GM19467 (cell line): ENCODE data around the gene UGT2B11.
"Not testable (repeated sequence)": the region's sequence is repeated elsewhere in the genome, so short reads cannot be mapped to it uniquely, and the experiment has no call there.

ENCODE experiments used
- ATAC-seq: cut with Tn5 transposase; IDR thresholded peaks from one replicate; pipeline ENCODE4 v1.9.1; 2021; ENCODE audit warnings: mild to moderate bottlenecking, moderate library complexity; ENCODE audit not compliant: unreplicated experiment

The UGT2B11 gene

GRCh38 chr4:69214716-69215115 lies at the start of gene UGT2B11:
Gene UGT2B11, minus strand, starts transcription at chr4:69214748. Its CDS starts 26 bp downstream, at chr4:69214722.
- ATAC-seq: no peak

DNA sequence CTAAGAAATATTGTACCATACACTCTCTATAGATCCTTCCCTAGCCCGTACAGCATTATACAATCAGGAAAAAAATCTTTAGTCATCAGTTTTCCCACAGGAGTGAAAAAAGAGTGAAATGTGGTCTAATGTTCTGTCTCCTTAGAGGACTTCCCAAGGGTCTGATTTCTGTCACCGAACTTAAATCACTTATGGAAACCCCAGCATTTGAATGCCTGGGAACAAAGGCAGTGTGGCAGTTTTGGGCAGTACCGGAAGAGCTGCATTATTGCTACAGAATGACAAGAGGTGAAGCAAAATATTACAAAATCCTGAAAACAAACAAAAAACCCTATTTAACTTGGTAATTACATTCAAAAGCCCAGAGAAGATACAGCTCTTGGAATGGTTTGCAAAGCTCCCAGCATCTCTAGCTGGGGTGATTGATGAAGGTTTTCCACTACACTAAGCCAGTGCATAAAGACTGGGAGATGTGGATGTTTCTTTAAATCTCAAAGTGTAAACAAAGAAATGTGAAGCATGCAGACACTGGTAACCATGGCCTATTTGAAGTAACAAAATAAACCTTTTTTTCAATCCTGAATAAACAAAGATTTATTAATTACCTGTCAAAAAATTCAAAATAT lies 38.7 kb upstream of the UGT2B11 start:
- not testable (repeated sequence) for ATAC-seq

- ATAC-seq: not testable (repeated sequence)
Measured at GRCh38 chr4:69250884-69251283, 36.3 kb upstream of the UGT2B11 start.

DNA sequence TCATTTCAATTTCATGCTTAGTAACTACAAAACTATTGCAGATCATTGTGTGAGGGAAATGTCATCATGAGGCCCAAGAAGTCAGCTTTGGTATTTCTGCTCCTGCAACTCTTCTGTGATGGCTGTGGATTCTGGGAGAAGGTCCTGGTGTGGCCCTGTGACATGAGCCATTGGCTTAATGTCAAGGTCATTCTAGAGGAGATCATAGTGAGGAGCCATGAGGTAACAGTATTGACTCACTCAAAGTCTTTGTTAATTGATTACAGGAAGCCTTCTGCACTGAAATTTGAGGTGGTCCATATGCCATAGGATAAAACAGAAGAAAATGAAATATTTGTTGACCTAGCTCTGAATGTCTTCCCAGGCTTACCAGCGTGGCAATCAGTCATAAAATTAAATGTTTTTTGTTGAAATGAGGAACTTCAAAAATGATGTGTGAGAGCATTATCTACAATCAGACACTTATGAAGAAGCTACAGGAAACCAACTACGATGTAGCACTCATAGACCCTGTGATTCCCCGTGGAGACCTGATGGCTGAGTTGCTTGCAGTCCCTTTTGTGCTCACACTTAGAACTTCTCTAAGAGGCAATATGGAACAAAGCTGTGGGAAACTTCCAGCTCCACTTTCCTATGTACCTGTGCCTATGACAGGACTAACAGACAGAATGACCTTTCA lies 28.2 kb upstream of the UGT2B11 start:
- not testable (repeated sequence) for ATAC-seq

DNA sequence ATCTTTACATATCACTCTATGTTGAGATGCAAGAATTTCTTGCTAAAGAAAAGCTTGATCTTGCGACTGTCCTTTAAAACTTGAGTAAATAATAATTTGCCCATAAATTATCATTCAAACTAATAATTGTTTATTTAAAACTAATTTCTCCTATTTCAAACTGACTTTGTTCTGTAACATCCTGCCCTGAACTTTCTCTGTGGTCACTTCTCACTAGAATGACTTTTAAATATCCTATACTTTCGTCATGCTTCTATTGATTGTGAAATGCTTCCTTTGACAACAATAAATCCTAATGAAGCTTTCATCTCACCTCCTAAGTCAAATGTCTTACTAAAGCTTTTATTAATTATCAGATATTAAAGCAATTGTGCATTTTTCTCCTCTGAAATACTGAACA lies 27.2 kb upstream of the UGT2B11 start:
- not testable (repeated sequence) for ATAC-seq

DNA sequence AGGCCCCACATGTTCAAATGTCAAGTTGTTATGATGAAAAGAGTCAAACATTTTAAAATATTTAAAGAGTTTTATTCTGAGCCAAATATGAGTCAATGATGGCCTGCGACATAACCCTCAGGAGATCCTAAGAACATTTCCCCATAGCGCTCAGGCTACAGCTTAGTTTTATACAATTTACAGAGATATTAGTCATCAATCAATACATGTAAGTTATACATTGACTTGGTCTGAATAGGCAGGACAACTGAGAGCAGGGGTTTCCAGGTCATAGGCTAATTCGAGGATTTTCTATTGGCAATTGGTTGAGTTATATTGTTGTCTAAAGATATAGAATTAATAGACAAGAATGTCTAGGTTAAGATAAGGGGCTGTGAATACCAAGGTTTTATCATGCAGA lies 26.2 kb upstream of the UGT2B11 start:
- ATAC-seq: not testable (repeated sequence)

GRCh38 chr4:69239557-69240168 lies 25.1 kb upstream of the UGT2B11 start:
- no peak for ATAC-seq

GRCh38 chr4:69239092-69239491 lies 24.5 kb upstream of the UGT2B11 start:
- ATAC-seq: no peak

DNA sequence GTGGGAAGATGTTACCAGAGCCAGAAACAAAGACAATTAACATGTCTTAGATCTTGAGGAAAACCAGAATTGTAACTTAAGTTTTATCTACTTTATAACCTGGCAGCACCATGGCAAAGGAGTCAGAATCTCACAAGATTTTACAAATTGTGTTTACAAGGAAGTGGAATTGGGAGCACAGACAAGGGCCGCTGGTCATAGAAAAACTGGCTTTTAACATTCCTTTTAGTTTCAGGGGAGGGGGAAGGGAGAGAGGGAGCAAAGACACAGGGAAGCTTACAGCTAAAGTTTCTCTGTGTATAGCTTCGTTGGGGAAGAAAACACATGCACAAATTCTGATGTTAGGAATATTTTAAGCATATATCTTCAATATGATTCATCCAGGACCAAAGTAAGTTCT lies 10.3 kb upstream of the UGT2B11 start:
- ATAC-seq: no peak

DNA sequence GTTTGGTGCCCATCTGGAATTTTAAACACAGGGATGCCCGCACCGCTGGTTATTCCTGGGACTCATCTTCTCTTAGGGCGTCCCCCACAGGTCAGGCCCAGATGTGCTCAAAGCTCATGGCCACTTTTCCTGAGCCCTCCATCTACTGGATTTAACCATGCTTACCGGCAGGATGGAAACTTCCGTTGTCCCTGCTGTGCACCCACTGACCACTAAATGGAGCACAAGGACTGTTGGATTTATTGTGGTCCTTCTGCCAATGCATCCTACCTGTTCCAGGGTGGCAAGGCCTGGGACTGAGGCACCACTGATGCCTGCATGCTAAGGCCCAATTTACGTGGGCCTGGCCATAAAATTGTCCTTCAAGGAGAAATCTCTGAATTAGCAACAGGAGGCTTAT lies 8.7 kb upstream of the UGT2B11 start:
- not testable (repeated sequence) for ATAC-seq

- ATAC-seq: not testable (repeated sequence)
Measured at GRCh38 chr4:69218491-69218890, 3.9 kb upstream of the UGT2B11 start.

DNA sequence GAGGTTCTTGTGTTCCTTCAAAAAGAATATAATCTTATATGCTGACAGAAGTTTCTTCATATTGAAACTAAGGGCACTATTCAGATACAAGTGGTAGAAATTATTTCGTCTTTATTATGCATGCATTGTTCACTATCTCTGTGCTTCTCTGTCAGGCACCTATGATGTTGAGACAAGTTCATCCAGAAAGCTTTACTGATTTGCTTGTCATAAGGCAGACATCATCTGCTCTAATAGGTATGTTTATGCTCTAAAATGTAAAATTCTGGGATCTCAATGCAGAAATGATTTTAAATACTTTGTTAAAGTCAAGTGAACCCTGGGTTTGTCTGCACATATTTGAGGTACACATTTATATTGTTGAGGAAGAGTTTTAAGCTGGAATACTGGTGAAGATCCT lies 3.6 kb downstream of the UGT2B11 start:
- no peak for ATAC-seq

DNA sequence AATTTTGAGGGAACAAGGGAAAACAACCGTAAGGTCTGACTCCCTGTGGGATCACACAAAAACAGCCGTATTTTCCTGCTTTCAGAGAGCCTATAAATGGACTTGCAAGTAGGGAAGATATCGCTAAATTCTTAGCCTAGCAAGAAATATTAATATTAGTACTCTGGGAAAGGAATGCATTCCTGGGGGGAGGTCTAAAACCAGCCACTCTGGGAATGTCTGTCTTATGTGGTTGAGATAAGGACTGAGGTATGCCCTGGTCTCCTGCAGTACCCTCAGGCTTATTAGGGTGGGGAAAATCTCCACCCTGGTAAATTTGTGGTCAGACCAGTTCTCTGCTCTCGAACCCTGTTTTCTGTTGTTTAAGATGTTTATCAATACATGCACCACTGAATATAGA lies 16.0 kb downstream of the UGT2B11 start:
- not testable (repeated sequence) for ATAC-seq

DNA sequence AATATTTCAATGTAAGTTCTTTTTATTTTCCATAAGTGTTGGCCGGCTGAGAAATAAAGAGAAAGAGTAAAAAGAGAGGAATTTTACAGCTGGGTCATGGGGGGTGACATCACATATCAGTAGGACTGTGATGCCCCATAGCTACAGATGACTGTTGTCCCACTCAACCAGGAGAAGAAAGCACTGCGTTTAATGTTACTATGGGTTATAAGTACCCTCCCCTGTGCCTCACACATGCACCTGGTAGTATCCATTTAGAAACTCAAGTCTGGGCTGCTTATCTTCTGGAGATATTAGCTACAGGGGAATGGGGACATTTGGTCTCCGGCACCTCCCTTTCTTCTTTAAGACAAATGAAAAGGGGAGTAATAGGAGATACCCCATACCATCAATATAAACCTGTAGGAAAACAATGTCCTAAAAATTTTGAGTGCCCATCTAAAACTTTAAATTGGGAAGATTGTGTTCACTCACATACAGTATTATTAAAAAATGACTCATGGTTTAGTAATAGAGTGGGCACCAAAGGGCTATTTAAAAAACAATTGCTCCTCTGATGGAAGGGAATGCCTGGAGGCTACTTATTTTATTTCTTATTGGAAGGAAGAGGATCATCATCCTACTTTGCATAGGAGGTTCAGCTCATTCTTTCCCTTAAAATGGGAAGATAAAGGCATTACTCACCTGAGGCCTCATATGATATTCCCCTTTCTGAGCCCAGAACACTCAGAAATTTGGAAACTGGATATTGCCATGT lies 18.2 kb downstream of the UGT2B11 start:
- ATAC-seq: no peak

- ATAC-seq: no peak
Measured at GRCh38 chr4:69194166-69194565, 20.4 kb downstream of the UGT2B11 start.

GRCh38 chr4:69191905-69192304 lies 22.6 kb downstream of the UGT2B11 start:
- not testable (repeated sequence) for ATAC-seq

DNA sequence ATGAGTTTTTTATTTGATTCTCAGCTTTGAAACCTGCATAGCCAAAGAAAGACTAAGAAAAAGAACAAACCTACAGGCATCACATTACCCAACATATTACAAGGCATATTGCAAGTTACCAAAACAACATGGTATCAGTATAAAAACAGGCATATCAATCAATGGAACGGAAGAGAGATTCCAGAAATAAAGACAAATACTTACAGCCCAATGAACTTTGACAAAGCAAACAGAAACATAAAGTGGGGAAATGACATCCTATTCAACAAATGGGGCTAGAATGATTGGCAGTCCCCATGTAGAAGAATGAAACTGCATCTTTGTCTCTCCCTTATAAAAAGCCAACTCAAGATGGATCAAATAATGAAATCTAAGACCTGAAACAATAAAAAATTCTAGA lies 23.9 kb downstream of the UGT2B11 start:
- ATAC-seq: not testable (repeated sequence)

DNA sequence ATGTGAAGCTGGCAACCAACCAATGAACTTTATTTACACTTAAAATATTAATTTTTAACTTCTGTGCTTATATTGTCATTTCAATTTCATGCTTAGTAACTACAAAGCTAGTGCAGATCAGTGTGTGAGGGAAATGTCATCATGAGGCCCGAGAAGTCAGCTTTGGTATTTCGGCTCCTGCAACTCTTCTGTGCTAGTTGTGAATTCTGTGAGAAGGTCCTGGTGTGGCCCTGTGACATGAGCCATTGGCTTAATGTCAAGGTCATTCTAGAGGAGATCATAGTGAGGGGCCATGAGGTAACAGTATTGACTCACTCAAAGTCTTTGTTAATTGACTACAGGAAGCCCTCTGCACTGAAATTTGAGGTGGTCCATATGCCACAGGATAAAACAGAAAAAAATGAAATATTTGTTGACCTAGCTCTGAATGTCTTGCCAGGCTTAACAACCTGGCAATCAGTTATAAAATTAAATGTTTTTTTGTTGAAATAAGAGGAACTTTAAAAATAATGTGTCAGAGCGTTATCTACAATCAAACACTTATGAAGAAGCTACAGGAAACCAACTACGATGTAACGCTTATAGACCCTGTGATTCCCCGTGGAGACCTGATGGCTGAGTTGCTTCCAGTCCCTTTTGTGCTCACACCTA lies 32.9 kb downstream of the UGT2B11 start:
- ATAC-seq: not testable (repeated sequence)

- ATAC-seq: not testable (repeated sequence)
Measured at GRCh38 chr4:69179817-69180216, 34.7 kb downstream of the UGT2B11 start.

DNA sequence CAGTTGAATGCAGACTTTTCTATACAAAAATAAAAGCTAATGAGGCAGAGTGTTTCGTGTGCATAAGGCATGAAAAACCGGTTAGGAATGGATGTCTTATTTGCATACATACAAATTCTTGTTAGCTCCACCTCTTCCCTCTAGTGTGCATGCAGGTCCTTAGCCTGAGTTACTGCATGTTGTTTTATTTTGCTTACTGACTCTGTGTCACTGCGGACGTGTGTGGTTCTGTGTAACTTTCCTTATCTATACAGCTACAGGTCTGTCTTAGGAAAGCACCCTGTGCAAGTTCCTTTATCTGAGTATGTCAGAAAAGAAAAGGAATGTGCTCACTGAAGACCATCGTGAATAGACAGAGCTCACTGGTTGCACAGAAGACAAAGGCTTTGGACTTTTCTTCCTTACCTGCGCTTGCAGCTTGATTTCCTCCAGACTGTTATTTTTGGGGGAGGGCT lies 35.8 kb downstream of the UGT2B11 start:
- not testable (repeated sequence) for ATAC-seq
